Hematopoietic multipotent progenitor cell treated with erythropoietin and hydrocortisone succinate and interleukin-3 and kit ligand, for 6 days (in vitro differentiated cells): Measurements from ENCODE around the gene KNCN.

Experiments used
- DNase-seq: peaks from one replicate; pipeline ENCODE4 v3.0.0-alpha.2; 2015

Gene KNCN

DNA sequence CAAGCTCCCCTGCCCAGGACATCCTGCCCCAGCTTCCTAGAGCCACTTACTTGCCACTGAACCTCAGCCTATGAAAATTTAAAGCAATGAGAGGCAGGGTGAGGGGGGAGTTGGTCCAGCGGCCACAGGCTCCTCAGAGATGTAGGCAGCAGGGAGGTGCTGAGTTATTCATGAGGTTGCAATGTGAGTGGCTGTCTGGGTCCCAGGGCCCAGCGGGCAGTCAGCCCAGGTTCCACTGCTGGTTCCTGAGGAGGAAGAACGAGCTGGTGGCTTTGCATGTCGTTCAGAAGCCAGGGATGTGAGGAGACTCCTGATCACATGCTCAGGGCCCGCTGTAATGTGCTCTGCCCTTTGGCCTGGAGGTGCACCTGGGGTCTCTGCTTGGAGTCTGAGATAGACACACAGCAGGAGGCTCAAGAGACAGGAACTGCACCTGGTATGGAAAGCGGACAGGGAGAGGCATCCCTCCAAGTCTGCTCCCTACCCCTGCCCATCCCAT is at the start of gene KNCN:
KNCN (minus strand) TSS at position 51 of the 499 bp plus-strand sequence. CDS start 432 bp downstream, outside the sequence.
- no peak for DNase-seq

DNA sequence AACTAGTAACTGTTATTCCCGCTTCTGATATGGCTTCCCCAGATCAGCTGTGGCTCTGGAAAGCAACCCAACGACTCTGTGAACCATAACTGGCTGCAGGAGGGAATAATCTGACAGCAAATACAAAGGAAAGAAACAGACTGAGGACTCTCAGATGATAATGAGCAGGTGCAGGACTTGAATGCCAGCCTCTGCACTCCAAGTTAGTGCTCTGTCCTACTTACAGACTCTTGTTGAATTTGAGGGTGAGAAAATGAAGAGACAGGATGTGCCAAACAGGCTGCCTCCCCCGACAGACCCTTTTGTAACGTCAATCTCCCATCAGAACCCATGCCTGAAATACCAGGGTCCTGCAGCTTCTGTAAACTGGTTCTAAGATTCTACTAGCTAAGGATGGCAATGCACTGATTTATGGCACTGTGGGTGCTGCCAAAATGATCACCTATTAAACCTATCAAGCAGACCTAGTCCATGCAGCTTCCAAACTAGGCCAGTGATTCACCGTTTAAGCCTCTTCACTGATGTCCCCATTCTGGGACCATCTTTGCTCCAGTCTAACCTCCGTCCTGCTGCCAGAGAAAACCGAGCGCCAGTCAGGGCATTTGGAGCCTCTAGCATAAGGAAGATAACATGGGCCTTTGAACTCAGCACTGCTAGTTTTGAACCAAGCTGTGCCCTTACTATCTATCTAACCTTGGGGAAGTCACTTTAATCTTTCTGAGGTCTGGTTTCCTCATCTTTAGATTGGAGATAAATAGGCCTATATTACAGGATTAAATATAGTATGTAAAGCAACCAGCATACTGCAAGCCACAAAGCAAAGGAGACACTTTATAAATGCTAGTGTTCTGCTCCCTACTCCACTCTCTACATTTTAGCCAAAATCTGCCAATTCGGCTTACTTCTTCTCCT is 47.9 kb upstream of the KNCN start:
- DNase-seq, result peak; percentile 52

DNA sequence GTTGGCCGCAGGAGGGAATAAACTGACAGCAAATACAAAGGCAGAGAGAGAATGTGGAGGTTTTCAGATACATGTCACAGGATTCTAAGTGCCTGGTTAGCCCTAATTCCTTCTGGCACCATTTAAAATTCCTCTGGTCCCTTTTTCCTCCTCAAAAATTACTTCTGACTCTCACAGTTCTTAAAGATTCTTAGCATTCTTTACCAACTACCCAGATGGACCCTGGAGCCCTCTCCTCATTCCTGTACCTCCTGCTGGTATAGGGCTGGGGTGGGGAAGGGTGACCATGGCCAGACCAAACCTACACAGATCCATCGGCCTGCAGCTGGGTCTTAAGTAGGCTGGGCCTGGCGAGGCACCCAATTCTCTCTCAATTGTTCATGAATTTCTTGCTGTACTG is 45.4 kb upstream of the KNCN start:
- DNase-seq, result no peak

DNA sequence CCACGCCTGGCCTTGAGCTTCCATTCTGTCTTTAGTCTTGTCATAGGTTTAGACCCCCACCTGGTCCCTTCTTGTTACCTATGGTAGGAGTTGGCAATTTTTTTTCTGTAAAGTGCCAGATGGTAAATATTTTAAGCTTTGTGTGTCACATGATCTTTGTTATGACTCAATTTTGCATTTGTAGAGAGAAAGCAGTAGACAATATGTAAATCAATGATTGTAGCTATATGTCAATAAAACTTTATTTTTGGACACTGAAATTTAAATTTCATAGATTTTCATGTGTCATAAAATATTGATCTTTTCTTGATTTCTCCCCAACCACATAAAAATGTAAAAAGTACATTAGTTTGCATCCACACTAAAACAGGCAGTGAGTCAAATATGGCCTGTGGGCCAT is 44.6 kb upstream of the KNCN start:
- no peak for DNase-seq

DNA sequence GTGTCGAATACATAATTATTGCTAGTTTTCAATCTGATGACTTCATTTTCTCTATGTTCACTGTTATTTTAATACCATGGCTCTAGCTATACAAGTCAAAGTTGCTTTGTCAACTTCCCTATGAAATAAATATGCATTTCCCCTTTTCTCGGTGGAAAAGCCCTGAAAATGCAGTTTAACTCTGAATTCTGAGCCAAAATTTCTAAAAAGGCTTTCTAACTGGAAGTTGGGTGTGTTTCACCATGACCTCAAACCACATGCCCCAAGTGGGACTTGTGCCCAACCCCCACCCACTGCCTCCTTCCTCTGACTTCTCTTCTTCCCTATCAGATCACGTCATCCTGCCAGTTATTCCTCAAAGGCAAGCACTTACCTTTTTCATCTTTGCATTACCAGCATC is 43.7 kb upstream of the KNCN start:
- peak; percentile 82 for DNase-seq

DNA sequence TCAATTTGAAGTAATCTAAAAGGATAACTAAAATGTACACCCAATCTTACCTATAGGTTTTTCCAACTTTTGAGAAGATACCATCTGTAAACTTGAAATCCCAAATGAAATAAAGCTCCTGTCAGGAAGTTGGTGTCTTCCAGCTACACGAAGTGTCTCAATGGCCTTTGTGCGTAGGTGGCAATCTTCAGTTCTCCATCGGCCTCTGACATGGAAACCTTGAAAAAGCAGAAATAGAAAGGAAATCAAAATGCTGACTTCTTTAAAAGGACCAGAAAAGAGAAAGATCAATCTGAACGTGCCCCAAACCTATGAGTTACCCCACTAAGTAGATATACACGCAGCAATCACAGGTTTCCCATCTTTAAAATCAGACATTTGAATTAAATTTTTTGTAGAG is 42.6 kb upstream of the KNCN start:
- DNase-seq, result no peak

DNA sequence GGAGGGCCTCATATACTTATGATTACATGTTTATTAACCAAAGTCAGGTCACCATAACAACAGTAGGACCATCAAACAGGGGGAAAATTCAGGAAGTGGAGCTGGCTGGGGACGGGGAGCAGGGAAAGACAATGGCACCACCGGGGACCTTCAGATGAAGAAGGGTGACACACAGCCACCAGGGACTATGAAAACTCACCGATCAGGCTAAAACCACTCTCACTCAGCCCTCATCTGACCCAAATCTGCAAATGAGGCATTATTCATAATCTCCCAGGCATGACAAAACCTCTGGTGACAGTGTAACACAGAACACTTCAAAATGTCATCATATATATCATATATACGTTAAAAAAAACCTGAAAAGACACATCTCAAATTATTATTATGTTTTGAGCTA is 41.4 kb upstream of the KNCN start:
- DNase-seq, result no peak

DNA sequence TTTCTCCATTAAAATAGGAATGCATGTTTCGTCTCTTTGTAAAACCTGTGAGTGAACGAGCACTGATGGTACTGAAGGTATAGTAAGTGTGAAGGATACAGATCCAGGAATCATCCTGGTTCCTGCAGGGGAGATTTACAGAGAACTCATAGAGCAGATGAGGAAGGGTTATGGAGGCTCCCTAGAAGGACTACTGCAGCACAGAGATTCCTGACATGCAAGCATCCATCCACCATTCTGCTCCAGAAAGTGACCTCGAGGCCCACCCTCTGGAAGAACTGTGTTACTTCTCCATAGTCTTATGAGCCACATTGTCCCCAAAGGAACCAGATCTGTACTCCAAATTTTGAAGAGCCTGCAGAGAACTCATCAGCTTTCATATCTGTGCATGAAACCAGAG is 38.1 kb upstream of the KNCN start:
- DNase-seq, result no peak

DNA sequence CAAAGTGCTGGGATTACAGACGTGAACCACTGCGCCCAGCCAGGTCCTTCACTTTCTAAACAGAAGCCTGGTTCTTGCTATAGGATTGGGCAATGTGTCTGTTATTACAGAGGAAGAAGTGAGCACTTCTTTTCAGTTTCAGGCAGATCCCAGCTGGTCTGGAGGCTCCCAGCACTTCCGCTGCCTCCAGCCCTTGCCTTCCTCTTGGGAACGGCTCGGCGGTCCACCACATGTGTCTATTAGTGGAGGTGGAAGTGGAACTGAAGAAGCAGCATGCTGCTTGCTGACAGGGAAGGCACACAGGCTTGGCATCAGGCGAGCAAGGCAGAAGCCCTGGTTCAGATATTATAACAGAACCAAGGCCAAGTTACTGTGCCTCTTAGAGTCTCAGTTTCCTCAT is 35.6 kb upstream of the KNCN start:
- no peak for DNase-seq

DNA sequence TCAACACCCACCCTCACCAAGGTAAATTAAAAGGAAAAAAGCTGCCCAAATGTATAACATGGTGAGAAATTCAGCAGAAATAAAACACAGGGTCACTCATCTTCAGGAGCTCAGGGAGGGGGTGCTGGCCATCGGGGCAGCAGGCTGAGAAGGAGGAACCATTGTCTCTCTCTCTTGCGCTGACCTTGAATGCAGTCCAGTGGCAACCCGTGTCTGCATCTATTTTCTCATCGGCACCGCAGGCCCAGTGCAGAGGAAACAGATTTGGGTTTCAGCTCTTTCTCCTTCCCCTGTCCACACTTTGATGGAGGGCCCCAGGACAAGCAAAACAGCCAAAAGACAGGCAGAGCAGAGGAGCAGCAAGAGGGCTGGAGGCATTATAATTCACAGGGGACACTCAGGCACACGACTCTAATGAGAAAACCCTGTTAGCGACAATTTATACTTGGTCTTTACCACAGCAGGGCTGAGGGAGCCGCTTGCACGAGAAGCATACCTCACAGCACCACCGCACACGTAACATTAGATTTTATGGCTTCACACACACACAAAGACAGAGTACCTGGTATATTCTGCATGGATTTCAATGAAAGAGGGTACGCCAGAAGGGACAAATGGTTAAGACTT is 34.0 kb upstream of the KNCN start:
- no peak for DNase-seq

DNA sequence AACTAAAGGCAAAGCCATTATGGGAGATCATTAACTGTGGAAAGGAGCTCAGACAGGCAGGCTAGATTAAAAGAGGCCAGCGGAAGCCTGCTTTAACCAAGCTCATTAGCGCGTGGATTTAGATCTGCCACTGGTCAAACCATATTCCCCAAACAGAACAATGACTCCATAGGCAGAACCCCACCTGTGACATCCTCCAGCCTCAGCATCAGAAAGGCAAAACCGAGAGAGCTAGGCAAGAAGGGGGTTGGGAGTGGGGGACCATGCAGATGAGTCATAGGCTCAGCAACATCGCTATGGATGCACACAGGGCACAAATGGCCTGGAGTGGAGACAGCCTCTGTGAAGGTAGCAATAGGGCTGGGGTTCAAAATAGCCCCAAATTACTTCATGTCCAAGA is 32.0 kb upstream of the KNCN start:
- DNase-seq, result no peak

DNA sequence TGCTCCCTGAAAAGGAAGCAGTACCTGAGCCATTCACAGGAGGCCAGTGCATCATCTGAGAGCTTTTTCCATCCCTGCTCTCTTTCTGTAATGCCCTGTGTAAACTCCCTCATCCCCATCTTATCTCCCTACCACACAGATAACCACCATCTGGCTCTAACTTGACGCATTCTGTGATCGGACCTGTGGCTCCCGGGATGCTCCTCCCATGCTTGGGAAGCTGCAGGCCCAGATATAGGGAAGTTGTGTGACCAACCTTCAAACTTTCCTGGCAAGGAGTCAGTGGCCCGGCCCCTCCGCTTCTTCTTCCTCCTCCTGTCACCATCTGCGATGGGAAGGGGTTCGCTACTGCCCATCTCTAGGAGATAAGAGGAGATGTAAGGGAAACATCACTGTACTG is 31.5 kb upstream of the KNCN start:
- no peak for DNase-seq

DNA sequence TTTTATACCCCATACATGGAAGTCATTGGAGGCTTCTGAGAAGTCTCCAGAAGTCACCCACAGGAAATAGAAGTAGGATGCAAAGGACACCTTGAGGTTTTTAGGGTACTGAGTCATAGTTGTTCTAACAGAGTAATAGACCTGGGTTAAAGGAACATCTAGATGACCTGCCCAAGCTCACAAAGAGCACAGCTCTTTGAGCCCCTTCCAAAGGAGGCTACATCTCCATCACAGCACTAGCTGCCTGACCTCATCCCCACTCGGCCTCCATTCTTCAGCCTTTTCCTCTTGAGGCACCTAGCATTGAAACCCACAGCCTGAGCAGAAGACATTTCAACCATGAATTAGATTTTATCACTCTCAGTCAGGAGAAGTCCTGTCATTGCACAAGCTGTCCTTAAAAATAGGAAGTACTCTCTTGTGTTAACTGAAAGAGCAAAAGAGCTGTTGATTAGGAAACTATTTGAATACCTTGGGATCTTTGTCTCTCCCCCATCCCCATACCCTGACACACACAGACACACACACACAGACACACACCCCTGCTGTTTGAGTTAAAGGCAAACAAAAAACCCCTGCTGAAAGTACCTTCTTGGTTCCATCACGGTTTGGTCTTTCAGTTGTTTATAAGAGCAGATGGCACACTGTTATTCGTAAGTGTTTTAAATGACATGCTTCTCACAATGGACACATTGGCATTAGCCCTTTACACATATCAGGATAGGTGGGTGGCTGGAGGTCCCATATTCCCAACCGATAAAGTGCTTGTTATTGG is 30.4 kb upstream of the KNCN start:
- DNase-seq, result peak; percentile 82

DNA sequence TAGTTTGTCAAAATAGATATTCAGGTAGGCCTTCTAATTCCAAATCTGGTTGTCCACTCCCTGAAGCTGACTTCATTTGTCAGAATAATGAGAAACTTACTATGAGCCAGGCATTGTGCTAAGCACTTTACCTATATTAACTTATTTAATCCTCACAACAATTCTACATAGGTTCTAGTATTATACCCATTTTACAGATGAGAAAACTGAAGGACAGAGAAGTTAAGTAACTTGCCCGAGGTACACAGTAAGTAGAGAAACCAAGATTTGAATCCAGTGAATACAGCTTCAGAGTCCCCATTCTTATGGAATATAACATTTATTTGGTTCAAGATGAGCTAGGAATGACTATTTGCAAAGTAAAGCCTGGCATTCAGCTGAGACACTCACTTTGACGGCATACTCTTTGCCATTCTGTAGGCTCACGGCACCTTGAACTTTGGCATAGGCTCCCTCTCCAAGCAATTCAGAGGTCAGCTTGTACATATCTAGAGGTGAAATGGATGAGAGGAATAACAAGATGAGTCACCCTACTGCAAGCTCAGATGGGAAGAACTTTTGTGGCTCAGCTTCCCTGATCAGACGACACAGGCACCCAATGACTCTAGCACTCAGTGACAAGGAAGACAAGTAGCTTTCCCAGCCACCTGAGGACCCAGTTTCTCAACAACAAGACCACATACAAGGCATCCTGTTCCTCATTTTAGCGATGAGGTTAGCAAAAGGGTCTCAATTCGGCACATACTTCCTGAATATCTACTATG is 28.9 kb upstream of the KNCN start:
- peak; percentile 55 for DNase-seq

DNA sequence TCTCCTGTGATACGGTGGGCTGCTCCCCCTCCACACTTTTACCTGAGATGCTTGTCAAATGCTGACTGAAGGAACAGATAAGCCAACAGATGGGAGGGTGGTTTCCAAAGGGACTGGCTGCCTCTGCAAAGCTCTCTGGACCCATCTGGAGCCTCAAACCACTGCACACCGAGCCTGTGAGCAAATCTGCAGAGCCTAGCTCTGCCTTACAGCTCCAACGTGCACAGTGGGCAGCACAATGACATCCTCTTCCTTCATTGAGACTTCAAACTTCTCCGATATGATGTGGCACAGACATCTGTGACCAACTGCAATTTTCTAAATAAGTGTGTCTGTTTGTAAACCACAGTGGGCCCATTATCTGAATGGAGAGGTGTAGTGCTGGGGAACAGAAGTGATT is 26.2 kb upstream of the KNCN start:
- no peak for DNase-seq

DNA sequence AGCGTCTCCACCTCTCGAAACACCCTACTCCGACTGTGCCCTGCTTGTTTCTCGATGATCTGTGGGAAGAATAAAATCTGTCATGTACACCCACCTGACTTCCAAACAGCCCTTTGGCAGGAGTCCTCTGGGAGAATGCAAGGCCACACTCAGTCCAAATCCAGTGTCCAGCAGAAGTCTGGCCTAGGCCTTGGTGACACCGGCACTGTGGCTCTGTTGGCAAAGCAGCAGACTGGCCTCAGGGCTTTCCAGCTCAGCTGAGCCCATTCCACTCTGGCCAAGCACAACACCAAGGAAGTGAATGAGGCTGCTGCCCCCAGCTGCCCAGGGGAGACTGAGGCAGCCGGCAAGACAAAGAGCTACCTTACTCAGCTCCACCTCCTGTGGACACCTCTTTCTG is 25.1 kb upstream of the KNCN start:
- no peak for DNase-seq

DNA sequence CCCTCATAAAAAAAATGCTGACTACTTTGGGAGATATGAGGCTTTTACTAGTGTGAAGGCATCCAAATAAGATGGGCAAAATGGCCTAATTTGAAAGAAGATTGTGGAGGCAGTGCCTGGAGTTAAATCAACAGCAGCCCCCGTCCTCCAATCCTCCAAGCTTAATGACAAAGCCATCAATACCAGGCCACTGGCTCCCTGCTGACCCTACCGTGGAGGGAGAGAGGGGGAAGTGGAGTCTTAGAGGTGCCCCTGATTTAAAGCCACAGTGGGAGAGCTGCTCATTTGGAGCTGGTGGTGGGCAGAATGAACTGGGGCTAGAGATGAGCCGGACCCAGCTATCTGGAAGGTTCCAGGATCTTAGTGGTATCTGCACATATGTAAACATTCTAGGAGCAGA is 24.3 kb upstream of the KNCN start:
- DNase-seq, result no peak

DNA sequence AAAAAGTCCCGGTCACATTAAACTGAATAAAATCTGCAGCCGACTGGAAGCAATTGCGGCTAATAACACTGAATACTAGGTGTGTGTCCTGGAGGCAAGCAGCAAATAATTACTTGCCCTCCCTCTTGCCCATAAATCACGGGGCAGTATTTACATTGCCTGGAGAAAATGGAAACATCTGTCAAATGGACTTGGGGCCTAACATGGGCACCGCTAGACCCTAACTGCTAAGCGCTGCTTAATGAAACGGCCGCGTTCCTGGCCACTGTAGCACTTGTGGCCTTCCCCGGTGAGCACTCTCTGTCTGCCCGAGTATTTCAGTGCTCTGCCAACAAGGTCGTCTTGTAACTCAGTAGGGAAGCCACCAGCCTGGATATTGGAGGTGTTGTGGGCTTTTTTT is 23.9 kb upstream of the KNCN start:
- DNase-seq, result no peak

DNA sequence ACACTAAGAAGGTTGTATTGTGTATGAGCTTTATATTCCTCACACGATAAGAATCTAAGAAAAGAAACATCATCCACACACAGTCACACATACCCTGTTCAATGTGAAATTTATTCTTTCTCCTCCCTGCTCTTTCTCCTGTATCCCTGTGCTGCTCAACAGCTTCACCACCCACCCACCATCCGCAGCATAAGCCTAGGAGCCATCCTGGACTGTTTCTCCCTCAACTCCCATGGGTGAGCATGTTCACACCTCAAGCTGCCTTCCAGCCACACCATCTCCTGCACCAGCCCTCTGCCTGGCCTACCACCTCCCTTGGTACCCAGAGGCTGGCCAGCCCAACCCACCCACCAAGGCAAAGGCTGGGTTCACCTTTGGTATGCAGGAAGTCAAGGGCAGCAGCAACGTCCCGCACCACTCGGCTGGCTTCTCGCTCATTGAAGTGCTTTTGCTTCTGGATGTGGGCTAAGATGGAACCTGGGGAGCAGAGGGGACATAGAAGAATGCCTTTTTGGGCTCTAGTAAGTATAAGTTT is 20.3 kb upstream of the KNCN start:
- no peak for DNase-seq

DNA sequence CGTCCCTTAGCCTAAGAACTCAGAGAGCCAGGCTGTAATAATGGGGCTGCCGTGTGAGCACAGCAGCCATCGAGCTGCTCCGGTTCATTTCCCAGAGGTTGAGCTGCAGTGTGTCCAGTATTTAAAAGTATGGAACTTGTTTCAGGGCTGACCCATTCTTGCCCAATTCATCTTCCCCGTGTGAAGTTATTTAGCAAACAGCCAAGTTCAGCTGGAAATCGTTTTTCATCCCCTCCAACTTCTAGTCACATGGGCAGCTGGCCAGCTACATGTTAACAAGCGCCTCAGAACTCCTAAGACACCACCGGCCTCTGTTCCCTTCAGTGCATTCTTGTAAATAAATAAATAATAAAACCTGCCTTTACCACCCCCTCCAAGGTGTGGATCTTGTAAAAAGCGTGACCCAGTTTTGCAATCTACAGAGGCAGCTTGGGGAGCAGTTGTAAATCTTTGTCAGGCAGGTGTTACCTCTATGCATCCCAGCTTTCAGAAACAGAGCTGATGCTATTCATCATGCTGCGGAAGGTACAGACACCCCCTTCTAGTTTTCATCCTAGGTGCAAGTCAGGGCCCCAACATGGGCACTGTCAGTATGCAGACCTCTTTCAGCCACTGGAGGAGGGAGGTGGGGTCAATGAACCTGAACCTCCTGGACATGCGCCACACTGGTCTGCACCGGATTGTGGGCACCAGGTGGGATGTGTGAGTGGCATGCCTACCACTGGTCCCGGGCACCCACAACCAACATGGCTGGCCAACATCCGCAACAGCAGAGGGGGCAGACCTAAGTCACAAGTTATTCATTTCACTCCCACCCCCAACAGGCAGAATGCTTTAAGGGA is 18.7 kb upstream of the KNCN start:
- no peak for DNase-seq

DNA sequence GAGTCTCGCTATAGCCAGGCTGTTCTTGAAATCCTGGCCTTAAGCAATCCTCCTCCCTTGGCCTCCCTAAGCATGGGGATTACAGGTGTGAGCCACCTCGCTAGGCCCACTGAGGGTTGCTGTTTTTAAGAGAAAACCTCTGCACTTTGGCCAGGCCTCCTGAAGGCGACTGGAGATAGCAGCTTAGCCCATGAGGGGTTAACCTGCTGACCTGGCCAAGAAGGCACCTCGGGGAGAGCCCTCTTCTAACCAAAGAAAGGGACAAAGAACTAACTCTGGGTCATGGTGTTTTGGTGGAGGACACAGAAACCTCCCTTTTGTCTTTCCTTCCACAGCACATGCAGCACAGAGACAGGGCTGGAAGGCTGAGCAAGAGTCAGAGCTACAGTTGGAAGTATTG is 17.7 kb upstream of the KNCN start:
- DNase-seq, result no peak

DNA sequence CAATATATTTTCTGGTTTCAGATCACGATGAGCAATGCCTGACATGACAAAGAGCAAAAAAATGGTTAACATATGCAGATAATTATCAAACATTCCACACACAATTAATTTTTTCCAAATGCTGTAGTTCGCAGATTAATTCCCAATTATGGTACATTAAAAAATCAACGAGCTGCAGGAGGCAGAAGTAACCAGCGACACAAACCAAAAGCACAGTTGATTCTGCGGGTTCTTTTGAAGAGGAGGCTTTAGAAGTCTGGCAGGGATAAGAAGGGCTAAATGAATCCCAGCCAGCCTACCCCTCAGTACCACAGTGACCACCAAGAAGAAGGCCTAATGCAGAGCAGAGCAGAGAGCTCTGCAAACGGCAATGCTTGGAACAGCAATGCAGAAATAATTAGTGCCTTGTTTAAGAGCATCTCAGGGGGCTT is 17.0 kb upstream of the KNCN start:
- no peak for DNase-seq
